Uterus (tissue), 4 donors: ENCODE measurements around the gene UCHL3. TPM values are rescaled to one million over a fixed set of nuclear protein-coding genes. Genes with fewer than 3 reads are reported as not detected.
"Not testable (repeated sequence)": the region's sequence is repeated elsewhere in the genome, so short reads cannot be mapped to it uniquely, and the experiment has no call there.

ENCODE experiments used
- DNase-seq, 2 donors: peaks; one replicate each; pipeline ENCODE4 v3.0.0-alpha.2; 2019 to 2020
- H3K27ac ChIP-seq, 2 donors: fragments of 200-600 bp; sonication (generic); 1 replicate in 1 of 2; 2 replicates in 1 of 2; pipeline ENCODE4 v1.5.1; 2016 to 2018
- H3K27me3 ChIP-seq, 2 donors: fragments of 200-600 bp; sonication (generic); one replicate each; pipeline ENCODE4 v1.5.1; 2018 to 2019; ENCODE audit warnings: control low read depth in 1 of 2
- H3K36me3 ChIP-seq, 2 donors: fragments of 200-600 bp; sonication (generic); one replicate each; pipeline ENCODE4 v1.5.1; 2019; ENCODE audit warnings: control low read depth in 1 of 2
- H3K4me1 ChIP-seq, 2 donors: fragments of 200-600 bp; sonication (generic); one replicate each; pipeline ENCODE4 v1.5.1; 2018 to 2019; ENCODE audit warnings: control low read depth in 1 of 2
- H3K4me3 ChIP-seq, 2 donors: fragments of 200-600 bp; sonication (generic); 1 replicate in 1 of 2; 2 replicates in 1 of 2; pipeline ENCODE4 v1.5.1; 2018 to 2019; ENCODE audit warnings: mild to moderate bottlenecking in 1 of 2
- H3K9me3 ChIP-seq, 2 donors: fragments of 200-600 bp; sonication (generic); one replicate each; pipeline ENCODE4 v1.5.1; 2019; ENCODE audit warnings: control low read depth in 1 of 2
- POLR2A ChIP-seq, 2 donors: fragments of 450-650 bp; IDR thresholded peaks; one replicate each; pipeline ENCODE4 v1.6.1; 2016; ENCODE audit warnings: antibody characterized with exemption in 2 of 2, mild to moderate bottlenecking in 1 of 2, moderate library complexity in 1 of 2
- intact Hi-C: fragments of 100-400 bp; cut with DNase I; formaldehyde crosslinking; loops from one replicate; pipeline ENCODE4 v1.15.1; 2023; ENCODE audit warnings: low total_unique reads
- total RNA-seq, 4 donors: library from RNA; depleted of rRNA in 3 of 4; stranded (reverse); fragments of >200 nt in 3 of 4; gene quantifications; one replicate each; pipeline versions ENCODE4 v1.1.0 to v1.2.4, GENCODE V29; 2014 to 2023
- TF ChIP-seq, protein P1 (sequence below), 4 experiments: fragments of 200-600 bp in 2 of 4; fragments of 450-650 bp in 2 of 4; sonication (generic) in 2 of 4; IDR thresholded peaks; one replicate each; pipeline ENCODE4 v1.5.1; 2016 to 2019; ENCODE audit warnings: antibody characterized with exemption in 4 of 4, mild to moderate bottlenecking in 2 of 4, moderate library complexity in 1 of 4
- donor health status: DM: yes; HTN: yes; CAD: no.

The UCHL3 gene
- total RNA-seq, 4 donors from 2014 or later: 12.7 to 19.6 (median 17.7) TPM

DNA sequence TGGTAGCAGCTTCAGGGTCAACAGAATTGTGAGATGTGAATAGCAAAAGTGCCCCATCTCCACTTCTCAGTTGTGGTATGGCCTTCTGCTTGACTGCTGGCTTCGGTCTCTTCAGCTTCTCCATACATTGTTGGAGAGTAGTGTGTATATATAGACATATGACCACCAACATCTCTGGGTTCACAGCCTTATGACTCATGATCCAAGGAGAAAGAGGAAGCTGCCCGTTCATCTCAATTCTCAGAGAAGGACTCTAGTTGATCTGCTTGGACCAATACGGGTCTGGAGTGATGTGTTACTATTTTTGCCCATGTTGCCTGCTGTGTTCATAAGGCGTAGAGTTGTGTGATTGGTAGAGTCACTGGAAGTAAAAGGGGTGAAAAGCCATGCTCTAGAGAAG is 8.3 kb upstream of the UCHL3 start:
- H3K9me3 ChIP-seq: no peaks in the 10 kb centered on the region
- H3K4me1 ChIP-seq: peaks cover 0 to 5% of the 10 kb centered on the region in 2 donors
- intact Hi-C loops: no loop called here
- no peak for TF ChIP-seq POLR2A (IDR thresholded peaks at IDR 0.05)
- TF ChIP-seq, protein P1, sequence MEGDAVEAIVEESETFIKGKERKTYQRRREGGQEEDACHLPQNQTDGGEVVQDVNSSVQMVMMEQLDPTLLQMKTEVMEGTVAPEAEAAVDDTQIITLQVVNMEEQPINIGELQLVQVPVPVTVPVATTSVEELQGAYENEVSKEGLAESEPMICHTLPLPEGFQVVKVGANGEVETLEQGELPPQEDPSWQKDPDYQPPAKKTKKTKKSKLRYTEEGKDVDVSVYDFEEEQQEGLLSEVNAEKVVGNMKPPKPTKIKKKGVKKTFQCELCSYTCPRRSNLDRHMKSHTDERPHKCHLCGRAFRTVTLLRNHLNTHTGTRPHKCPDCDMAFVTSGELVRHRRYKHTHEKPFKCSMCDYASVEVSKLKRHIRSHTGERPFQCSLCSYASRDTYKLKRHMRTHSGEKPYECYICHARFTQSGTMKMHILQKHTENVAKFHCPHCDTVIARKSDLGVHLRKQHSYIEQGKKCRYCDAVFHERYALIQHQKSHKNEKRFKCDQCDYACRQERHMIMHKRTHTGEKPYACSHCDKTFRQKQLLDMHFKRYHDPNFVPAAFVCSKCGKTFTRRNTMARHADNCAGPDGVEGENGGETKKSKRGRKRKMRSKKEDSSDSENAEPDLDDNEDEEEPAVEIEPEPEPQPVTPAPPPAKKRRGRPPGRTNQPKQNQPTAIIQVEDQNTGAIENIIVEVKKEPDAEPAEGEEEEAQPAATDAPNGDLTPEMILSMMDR (IDR thresholded peaks at IDR 0.05): no peak
- no peaks in the 10 kb centered on the region for H3K36me3 ChIP-seq
- no peaks in the 10 kb centered on the region for H3K27me3 ChIP-seq
- H3K4me3 ChIP-seq: no peak overlapping the region
- no peak for DNase-seq
- no peak overlapping the region for H3K27ac ChIP-seq

DNA sequence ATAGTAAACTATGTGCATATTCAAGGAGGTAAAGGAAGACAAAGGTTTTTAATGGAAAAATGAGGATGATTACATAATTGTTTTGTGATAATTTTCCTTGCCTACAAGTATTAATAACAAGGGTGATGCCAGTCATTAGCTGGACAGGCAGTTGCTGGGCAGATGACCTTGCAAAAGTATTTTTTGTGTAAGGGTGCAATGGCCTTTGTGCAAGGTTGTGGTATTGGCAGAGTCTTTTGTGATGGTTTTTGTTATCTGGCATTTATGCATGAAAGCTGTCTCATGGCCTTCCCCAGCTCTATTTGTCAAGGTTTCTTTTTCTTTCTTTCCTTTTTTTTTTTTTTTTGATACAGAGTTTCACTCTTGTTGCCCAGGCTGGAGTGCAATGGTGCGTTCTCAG is 7.6 kb upstream of the UCHL3 start:
- DNase-seq: no peak
- Histone ChIP-seq H3K4me1 (no peaks in the 10 kb centered on the region), H3K9me3 (no peaks in the 10 kb centered on the region), H3K27me3 (no peaks in the 10 kb centered on the region), H3K36me3 (no peaks in the 10 kb centered on the region), H3K27ac (no peak overlapping the region), H3K4me3 (no peak overlapping the region)
- intact Hi-C loops: no loop called here
- TF ChIP-seq, protein P1 (IDR thresholded peaks at IDR 0.05): no peak
- no peak for TF ChIP-seq POLR2A (IDR thresholded peaks at IDR 0.05)

DNA sequence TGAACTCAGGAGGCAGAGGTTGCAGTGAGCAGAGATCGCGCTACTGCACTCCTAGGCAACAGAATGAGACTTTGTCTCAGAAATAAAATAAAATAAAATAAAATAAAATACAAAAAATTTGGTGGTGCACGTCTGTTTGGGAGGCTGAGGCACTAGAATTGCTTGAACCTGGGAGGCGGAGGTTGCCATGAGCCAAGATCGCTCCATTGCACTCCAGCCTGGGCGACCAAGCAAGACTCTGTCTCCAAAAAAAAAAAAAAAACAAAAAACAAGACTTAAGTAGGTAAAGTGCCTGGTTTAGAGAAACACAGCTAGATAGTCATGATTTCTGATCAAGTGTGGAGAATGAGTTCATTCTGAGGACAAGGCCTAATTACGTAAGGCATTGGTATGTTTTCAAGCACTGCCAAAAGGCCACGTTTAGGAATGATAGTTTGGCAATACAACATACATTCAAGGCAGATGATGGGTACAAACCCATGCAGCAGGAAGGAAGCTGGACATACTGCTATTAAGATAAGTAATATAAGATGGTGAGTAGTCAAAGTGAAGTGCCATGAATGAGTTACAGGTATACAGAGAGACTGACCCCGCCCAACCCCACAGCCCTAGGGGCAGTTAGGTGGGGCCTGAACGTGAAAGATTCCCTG is 4.8 kb upstream of the UCHL3 start:
- Histone ChIP-seq H3K4me3 (no peak overlapping the region), H3K4me1 (no peaks in the 10 kb centered on the region), H3K9me3 (no peaks in the 10 kb centered on the region), H3K27me3 (no peaks in the 10 kb centered on the region), H3K36me3 (no peaks in the 10 kb centered on the region), H3K27ac (no peak overlapping the region)
- DNase-seq: no peak
- TF ChIP-seq POLR2A (IDR thresholded peaks at IDR 0.05): no peak
- TF ChIP-seq, protein P1 (IDR thresholded peaks at IDR 0.05): no peak
- intact Hi-C loops: no loop called here

DNA sequence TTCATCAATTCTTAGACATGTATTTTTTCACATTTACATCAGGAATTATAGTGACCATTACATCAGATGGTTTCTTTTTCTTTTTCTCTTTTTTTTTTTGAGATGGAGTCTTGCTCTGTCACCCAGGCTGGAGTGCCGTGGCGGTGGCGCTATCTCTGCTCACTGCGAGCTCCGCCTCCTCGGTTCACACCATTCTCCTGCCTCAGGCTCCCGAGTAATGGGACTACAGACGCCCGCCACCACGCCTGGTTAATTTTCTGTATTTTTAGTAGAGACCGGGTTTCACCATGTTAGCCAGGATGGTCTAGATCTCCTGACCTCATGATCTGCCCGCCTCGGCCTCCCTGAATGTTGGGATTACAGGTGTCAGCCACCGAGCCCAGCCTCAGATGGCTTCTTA is 4.2 kb upstream of the UCHL3 start:
- DNase-seq, H3K9me3 ChIP-seq, H3K4me1 ChIP-seq, H3K27ac ChIP-seq, H3K27me3 ChIP-seq, intact Hi-C loops, H3K4me3 ChIP-seq, H3K36me3 ChIP-seq: not testable (repeated sequence)

DNA sequence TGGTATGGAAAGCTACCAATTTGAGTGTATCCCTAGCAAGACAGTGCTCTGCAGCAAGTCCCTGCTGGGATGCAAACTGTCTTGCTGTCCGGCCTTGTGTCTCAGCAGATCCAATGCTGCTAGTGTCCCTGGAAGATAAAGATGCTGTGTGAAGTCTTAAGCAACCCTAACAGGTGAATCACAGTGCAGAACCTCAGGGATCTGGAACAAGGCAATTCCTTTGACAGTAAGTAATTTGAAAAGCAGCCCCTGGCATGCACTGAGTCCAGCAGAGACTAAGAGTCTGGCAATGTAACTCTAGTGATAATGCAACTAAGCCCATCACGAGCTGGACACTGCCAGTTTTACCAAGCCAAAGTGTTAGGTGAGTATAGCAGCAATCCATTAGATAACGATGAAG is 1.7 kb upstream of the UCHL3 start:
- H3K4me3 ChIP-seq: no peak overlapping the region
- no peaks in the 10 kb centered on the region for H3K9me3 ChIP-seq
- intact Hi-C loops: no loop called here
- no peak for DNase-seq
- H3K27me3 ChIP-seq: no peaks in the 10 kb centered on the region
- TF ChIP-seq, protein P1 (IDR thresholded peaks at IDR 0.05): no peak
- TF ChIP-seq POLR2A (IDR thresholded peaks at IDR 0.05): no peak
- H3K4me1 ChIP-seq: no peaks in the 10 kb centered on the region
- no peak overlapping the region for H3K27ac ChIP-seq
- H3K36me3 ChIP-seq: no peaks in the 10 kb centered on the region

DNA sequence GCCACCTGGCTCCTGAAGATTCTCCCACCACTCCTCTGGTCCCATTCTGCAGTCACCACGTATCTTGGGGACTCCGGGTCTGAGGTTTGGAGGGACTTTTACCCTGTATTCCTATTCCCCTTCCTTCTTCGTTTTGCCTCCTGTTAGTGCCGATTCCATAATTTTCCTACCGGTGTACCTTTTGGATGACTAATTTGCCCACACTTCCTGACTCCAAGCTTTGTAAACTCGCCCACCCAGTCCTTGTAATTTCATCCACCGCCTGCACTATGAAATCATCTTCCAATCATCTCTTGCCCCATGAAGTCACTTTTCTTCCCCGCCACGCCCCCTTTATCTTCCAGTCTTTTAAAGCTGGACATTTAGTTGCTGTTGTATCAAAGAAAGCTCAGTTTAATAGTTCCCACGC is 572 bp downstream of the UCHL3 start:
- no peaks in the 10 kb centered on the region for H3K36me3 ChIP-seq
- peak overlapping the region; percentile 95 to 97 for H3K4me3 ChIP-seq
- DNase-seq: peak; percentile 22 to 27
- intact Hi-C loops: no loop called here
- no peaks in the 10 kb centered on the region for H3K9me3 ChIP-seq
- no peaks in the 10 kb centered on the region for H3K27me3 ChIP-seq
- H3K27ac ChIP-seq: peak overlapping the region; percentile 76 to 89
- no peaks in the 10 kb centered on the region for H3K4me1 ChIP-seq
- TF ChIP-seq POLR2A (IDR thresholded peaks at IDR 0.05): no peak
- TF ChIP-seq, protein P1 (IDR thresholded peaks at IDR 0.05): no peak
